HG03342 (cell line): Measurements from ENCODE around the gene DDT.
"Not testable (repeated sequence)": the region's sequence is repeated elsewhere in the genome, so short reads cannot be mapped to it uniquely, and the experiment has no call there.

Source experiments
- ATAC-seq: cut with Tn5 transposase; IDR thresholded peaks from one replicate; pipeline ENCODE4 v1.9.1; 2021; ENCODE audit warnings: mild to moderate bottlenecking, moderate library complexity; ENCODE audit not compliant: unreplicated experiment

The DDT gene

DNA sequence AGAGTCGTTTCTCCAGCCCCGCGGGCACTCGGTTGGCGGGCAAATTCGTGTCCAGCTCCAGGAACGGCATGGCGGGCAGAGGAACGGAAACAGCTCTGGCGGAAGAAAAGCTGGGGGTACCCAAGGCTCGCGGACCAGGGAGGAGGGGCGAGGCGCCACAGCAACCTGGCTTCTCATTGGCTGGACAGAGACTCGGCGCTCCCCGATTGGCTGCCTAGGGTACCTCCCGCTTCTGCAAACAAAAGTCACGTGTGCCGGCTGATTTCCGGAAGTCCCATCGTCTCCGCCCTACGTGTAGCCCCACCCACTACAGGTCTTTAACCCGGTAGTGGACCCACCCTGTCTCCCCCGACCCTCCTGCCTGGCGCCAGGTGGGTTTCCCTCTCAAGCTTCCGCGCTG, at the start of gene DDT:
DDT (minus strand) TSS at position 97 of the 400 bp plus-strand sequence; CDS start at position 70, 27 bp downstream.
- peak; percentile 89 for ATAC-seq

- no peak for ATAC-seq
Measured at GRCh38 chr22:24023204-24023789, 49.1 kb upstream of the DDT start.

DNA sequence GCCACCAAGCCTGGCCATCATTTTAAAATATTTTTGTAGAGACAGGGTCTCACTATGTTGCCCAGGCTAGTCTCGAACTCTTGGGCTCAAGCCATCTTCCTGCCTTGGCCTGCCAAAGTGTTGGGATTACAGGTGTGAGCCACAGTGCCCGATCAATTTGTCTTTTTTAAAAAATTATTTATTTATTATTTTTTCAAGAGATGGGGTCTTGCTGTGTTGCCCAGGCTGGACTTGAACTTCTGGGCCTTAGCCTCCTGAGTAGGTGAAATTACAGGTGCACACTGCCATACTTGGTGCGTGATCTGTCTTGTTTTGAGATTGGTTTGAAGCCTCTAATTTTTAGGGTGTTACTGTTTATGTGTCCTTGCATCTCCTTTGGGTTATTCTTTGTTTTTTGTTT, 47.1 kb upstream of the DDT start:
- ATAC-seq = no peak

DNA sequence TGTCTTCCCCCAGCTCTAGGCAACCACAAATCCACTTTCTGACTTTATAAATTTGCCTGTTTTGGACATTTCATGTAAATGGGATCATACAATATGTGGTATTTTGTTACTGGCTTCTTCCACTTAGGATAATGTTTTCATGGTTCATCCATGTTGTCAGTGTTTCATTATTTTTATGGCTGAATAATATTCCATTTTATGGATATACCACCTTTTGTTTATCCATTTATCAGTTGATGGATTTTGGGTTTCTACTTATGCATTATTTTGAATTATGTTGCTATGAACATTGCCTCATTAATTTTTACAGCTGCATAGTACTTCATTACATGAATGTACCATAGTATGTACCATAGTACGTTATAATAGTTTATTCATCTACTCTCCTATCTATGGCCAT, 41.9 kb upstream of the DDT start:
- no peak for ATAC-seq

- no peak for ATAC-seq
Measured at GRCh38 chr22:24011735-24012068, 37.5 kb upstream of the DDT start.

- no peak for ATAC-seq
Measured at GRCh38 chr22:24010018-24010391, 35.8 kb upstream of the DDT start.

- no peak for ATAC-seq
Measured at GRCh38 chr22:24009227-24010017, 35.2 kb upstream of the DDT start.

DNA sequence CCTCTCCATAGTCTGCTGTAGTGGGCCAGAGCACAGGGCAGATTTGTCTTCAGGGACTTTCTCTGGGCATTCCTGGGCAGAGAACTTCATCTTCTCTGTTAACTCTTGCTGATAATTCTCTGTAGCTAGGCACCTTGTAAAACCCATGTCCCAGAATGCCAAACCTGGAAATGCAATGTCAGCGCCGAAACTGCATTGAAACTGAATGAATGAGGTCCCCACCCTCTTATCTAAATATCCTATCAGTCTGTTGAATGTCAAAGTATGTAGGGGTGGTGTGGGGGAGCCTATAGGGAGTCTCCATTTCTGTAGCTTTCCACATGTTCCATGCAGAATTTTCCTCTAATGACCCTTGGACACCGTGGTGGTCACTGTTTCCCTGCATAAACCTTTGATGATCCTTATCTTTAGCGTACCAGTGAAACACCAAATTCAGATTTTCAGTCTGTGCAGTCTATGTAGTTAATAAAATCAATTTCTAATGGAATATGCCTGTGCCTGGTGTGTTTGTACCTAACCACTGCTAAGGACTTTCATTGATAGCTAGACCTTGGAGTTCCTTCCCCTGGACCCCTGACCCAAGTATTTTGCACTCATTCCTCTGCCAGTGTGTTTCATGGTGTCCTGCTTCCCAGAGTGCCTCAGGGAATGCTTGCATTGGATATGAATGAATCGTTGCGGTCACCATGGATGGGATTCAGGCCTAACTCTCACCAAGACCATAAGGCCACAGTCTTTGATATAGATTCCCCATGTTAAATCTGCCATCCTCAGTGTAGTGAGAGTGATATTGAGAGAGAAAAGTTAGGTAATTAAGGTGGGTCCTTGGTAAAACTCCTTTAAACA, 34.4 kb upstream of the DDT start:
- ATAC-seq = no peak

GRCh38 chr22:24008022-24008283, 33.7 kb upstream of the DDT start:
- ATAC-seq = no peak

GRCh38 chr22:24007253-24008021, 33.2 kb upstream of the DDT start:
- ATAC-seq = no peak

DNA sequence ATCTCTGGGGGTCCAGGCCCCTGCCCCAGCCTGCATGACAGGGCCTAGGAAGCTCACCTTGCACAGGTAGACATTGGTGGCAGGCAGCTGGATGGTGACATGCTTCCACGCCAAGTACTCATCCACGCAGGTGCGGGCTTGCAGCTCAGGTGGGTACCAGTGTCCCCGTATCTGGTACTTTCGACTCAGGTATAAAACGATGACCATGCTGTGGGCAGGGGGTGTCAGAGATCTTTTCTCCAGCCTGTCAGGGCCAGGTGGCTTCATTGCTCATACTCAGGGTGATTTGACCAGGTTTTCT, 32.6 kb upstream of the DDT start:
- no peak for ATAC-seq

DNA sequence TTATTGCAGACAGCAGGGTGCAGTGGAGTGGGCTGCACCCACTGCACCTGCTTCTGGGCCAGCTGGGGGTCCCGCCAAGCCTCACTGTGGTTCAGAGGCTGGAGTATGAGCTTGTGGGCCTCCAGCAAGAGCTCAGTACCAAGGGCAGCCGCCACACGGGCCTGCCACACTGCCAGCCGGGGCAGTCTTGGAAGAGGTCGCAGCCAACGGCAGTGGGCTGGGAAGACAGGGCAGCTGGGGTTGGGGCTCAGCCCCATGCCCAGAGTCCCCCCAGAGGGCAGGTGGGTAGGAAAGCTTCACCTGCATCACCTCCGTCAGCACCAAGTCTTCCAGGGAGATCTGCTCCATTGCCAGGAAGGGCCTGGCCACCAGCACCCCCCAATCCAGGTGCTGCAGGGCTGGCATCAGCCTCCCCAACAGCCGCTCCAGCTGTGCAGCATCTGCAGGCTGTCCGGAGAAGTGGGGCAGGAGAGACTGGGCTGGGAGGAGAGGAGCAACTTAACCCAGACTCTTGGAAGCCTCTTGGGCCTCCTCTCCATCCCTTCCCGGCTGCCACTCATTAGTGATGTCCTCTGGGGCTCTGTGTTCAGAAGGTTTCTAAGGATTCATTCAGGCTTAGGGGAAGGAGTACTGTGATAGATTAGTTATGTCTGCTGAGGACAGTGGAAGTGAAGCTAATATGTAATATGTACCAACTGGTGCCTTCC, 32.1 kb upstream of the DDT start:
- no peak for ATAC-seq

DNA sequence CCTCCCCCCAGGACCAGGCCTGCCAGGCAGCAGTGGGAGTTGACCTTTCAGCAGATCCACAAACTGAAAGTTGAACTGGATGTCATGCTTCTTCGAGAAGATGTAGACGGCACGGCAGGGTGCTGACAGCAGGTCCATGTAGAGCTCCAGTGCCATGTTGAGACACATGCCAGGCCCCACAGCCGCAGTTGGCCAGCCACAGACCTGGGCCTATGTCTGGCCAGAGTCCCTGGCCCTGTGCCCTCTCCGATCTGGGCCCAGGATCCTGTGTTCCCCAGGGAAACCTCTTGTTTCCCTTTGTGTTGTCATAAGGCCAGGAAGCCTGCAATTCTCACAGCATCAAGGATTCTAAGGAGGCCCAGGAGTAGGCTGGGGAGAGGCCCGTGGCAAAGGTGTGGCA, 31.0 kb upstream of the DDT start, which contains the start of gene GSTT4:
GSTT4 (minus strand) TSS at position 253 of the 400 bp plus-strand sequence; CDS start at position 156, 97 bp downstream.
- ATAC-seq = no peak

GRCh38 chr22:24003887-24004286, 29.6 kb upstream of the DDT start:
- ATAC-seq = no peak

DNA sequence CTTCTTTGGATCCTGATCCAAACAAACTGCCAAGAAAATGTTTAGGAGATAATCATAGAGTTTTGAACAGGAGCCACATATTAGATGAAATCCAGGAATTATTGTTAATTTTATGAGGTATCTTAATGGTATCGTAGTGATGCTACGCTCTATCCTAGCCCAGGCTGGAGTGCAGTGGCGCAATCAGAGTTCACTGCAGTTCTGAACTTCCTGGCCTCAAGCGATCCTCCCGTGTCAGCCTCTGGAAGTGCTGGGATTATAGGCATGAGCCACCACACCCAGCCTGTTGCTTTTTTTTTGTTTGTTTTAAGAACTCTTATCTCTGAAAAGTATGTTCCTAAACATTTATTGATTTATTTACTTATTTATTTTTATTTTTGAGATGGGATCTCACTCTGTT, 28.6 kb upstream of the DDT start:
- ATAC-seq = no peak

- ATAC-seq = no peak
Measured at GRCh38 chr22:24002272-24002671, 28.0 kb upstream of the DDT start.

GRCh38 chr22:24001314-24001713, 27.1 kb upstream of the DDT start:
- ATAC-seq = no peak

DNA sequence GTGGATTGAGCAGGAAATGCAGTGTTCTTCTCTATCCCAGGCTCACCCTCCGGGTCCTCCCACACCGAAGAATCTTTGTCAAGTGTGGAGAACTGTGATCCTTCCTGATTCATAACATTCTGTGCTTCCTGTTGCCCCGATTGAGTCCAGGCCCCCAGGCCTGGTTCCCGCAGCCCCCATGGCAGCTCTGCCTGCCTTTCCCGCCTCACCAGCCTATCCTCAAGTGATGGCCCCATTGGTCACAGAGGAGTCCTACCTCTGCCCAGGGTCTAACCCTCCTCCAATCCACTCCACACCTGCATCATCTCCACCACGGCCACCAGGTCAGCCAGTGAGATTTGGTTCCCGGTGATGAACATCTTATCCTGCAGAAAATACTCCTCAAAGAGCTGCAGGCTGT, 25.5 kb upstream of the DDT start:
- ATAC-seq = not testable (repeated sequence)

DNA sequence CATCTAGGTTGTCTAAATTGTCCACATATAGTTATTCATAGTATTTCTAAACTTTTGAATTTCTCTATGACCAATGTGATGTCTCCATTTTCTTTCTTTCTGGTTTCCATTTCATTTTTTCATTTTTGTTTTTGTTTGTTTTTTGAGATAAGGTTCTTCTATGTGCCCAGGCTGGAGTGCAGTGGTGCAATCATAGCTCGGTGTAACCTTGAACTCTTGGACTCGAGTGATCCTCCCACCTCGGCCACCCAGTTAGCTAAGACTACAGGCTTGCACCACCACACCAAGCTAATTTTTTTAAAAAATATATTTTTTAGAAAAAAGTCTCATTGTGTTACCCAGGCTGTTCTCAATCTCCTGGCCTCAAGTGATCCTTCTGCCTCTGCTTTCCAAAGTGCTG, 22.9 kb upstream of the DDT start:
- ATAC-seq = no peak

DNA sequence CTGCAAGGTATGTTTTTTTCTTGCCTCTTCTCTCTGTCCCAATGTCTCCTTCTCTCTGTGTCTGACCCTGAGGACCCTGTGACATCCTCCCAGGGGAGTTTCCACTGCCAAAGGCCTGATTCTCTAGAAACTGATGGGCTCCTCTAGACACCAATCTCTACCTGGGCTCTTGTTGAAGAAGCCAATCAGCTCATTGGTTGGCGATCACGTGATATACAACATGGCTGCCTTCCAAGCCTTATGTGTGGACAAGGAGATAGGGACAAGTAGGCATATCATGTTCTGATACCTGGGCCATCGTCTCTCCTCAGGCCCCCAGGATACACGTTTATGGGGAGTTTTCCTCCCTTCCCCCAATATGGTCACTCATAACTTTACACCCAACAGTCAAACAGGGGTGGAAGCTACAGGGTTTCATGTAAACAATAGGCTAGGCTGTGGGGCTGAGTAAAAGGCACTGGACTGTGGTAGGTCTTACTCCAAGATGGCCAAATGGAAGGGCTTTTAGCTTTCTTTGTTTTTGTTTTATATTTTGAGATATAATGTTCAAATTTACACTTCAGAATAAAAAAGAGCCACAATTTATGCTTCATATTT, 19.4 kb upstream of the DDT start:
- ATAC-seq = not testable (repeated sequence)
